GM19099 (cell line): Measurements from ENCODE around the gene DBNL.

ENCODE experiments used
- POLR2A ChIP-seq: IDR thresholded peaks from 3 replicates; pipeline ENCODE4 v1.6.1; 2011; ENCODE audit warnings: low read depth; ENCODE audit not compliant: insufficient read length; ENCODE audit errors: extremely low read depth

DBNL gene

GRCh38 chr7:44103923-44104859 lies 59.7 kb downstream of the DBNL start, which contains the start of gene AEBP1:
Gene AEBP1, plus strand, starts transcription at chr7:44104345. Its CDS starts 321 bp downstream, at chr7:44104666.
- no peak for TF ChIP-seq POLR2A

DNA sequence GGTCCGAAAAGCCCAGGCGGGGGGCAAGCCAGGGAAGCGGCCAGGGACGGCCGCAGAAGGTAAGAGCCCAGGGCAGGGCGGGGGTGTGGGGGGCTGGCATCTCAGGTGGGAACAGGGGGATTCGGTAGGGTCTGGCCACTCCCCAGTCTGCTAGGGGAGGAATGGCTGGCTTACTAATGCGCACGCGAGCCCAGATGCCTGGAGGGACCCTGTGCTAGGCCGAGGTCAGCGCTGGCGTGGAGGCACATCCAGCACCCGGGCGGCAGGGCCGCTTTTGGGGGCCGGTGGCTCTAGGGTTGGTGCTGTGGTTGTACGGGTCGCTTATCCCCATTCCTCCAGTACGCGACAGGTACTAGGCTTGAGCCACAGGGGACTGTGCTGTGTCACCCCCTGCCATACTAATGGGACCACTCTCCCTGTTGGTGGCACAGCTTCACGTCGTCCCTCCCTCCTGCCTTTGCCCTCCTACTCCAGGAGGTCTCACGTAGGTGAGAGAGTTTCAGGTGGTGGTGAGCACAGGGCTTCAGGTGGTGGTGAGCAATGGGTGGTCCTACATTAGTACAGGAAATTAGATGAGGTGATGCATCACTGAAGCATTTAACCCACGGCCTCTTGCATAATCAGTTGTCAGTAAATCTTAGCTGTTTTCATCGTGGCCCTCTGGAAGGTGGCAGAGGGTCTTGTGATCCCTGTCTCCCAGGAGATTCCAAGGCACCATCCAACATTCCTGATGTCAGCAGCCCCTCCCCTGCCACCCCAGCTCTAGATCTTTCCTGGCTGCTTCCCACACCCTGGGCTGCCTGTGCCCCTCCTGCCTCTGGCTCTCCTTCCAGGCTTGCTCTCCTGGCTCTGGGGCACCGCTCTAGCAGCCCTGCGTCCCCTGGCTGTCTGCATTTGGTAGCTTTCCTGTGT lies 60.6 kb downstream of the DBNL start:
- TF ChIP-seq POLR2A, result no peak

DNA sequence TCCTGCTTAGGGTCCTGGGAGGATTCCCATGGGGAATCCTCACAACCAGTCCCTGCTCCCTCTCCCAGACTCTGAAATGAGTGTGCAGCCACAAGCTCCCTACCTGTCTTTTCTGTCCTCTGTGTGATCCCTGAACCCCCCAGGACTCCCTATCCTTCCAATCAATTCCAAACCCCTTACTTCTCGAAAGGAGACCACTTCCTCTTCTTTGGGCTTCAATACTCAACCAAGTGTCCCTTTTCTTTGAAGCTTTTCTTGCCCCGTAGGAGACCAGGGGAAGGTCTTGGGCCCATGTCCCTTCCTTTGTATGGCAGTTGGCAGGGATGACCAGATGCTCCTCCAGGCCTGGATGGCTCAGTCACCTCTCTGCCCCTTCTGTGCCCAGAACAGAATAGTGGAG lies 61.3 kb downstream of the DBNL start:
- TF ChIP-seq POLR2A, result no peak

DNA sequence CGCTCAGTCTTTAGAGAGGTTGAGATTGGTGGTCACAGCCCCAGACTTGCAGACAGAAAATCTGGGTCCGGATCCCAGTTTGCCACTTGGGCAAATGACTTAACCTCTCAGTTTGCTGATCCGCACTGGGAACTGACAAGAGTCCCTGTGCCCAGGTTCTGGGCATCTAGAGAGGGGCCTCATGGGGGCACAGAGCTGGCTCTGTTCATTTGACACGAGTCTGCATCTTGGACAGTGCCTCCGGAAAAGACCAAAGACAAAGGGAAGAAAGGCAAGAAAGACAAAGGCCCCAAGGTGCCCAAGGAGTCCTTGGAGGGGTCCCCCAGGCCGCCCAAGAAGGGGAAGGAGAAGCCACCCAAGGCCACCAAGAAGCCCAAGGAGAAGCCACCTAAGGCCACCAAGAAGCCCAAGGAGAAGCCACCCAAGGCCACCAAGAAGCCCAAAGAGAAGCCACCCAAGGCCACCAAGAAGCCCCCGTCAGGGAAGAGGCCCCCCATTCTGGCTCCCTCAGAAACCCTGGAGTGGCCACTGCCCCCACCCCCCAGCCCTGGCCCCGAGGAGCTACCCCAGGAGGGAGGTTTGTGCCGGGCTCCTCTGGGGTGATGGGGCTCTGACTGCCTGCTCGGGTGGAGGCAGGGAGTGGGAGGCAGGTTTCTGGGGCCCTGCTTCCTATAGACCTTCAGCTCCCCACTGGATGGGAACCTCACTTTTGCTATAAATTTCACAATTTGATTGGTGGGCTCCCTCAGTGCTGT lies 62.0 kb downstream of the DBNL start:
- TF ChIP-seq POLR2A, result no peak

- no peak for TF ChIP-seq POLR2A
These were observed 62.8 kb downstream of the DBNL start for GRCh38 chr7:44107116-44107960.

DNA sequence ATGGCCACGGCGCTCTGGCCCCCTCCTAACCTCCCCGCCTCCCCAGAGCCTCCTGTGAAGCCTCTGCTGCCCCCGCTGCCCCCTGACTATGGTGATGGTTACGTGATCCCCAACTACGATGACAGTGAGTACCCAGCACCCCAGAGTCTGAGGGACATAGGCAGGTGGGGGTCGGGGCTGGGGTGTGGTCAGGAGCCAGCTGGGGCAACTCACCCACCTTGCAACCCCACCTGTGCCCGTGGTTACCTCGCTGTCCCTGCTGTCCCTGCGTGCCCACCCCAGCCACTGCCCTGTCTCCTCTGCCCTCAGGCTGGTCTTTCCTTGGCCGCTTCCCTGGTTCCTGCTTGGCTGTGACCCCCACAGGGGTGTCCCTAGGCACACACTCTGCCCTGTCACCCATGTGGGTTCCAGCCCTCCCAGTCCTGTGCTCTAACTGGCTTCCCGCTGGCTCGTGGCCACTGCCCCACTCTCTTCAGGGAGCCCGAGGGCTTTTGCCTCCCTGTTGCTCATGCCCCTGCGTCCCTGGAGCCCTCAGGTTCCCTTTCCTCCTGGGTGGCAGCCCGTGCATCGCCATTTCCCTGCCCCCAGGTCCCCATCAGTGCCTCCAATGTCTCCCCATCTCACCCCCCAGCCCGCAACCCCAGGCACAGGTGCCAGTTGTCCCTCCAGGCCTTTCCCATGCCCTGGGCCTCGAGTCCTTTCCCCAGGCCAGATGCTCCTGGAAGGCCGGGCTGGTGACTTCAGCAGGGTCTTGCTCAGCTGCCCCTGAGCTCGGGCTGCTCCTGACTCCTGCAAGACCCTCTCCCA lies 63.7 kb downstream of the DBNL start:
- no peak for TF ChIP-seq POLR2A

DNA sequence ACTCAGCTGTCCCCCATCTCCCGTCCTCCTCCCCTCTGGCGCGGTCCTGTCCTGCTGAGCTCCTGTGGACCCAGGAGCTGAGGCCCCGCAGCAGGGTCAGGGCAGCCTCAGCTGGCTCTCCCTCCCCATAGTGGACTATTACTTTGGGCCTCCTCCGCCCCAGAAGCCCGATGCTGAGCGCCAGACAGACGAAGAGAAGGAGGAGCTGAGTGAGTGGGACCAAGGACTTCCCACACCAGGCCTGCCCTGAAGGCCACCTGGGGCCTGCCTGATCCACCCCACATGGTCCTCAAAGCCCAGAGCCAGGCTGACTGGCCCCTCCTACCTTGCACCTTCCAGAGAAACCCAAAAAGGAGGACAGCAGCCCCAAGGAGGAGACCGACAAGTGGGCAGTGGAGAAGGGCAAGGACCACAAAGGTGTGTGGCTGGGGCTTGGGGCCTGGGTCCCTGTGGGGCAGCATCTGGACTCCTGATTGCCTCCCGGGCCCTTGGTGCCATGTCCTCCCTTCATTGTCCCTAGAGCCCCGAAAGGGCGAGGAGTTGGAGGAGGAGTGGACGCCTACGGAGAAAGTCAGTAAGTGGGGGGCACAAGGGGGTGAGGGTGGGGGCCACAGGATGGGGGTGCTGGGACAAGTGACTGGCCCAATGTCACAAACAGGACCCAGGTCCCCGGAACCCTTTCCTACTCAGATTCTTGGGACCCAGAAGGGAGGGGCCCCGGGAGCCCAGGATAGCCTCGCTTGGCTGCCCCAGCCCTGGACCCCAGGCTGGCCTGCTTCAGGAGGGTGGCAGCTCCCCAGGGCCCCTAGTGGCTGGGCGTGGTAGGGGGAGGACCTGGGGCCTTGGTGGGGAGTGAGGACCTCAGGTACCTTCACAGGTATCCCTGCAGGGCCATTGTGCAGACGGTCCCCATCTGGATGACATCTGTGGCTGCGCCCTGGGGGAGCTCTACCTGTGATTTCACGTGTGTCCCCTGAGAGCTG lies 64.6 kb downstream of the DBNL start:
- no peak for TF ChIP-seq POLR2A

- no peak for TF ChIP-seq POLR2A
These were observed 65.5 kb downstream of the DBNL start for GRCh38 chr7:44109991-44110390.

DNA sequence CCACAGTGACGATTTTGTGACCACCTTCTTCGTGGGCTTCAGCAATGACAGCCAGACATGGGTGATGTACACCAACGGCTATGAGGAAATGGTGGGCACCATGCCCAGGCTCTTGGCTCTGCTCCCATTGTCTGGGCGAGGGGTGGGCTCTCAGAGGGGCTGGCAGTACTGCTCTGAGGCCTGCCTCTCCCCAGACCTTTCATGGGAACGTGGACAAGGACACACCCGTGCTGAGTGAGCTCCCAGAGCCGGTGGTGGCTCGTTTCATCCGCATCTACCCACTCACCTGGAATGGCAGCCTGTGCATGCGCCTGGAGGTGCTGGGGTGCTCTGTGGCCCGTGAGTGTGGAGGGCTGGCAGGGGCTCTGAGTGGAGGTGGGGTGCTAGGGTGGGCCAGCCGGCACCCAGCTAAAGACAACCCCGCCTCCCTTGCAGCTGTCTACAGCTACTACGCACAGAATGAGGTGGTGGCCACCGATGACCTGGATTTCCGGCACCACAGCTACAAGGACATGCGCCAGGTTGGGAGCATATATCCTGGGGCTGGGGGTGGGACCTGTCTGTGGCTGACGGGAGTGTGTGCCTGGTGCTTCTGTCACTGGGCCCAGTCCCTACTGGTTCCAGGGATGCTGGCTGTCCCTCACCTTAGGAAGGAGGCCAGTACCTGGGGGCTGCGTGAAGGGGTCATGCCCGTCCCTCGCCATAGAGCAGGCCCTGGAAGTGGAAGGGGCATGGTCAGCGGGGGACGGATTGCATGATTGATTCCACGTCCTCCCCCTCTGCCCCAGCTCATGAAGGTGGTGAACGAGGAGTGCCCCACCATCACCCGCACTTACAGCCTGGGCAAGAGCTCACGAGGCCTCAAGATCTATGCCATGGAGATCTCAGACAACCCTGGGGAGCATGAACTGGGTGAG lies 66.5 kb downstream of the DBNL start:
- TF ChIP-seq POLR2A, result no peak
